ENCODE measurements around the gene FAM124A. TPM values are rescaled to one million over a fixed set of nuclear protein-coding genes. Genes with fewer than 3 reads are reported as not detected.

The FAM124A gene
- total and polyA plus RNA-seq, 2 donors (not counting 3 experiments of a cell fraction or from before 2014, with no cell fraction given): 3.8 to 9.9 TPM

GRCh38 chr13:51237386-51237785 is 15.2 kb downstream of the FAM124A start:
- no peak for DNase-seq (ENCODE audit: low read depth, low spot score)
- no peaks in the 10 kb centered on the region for H3K9me1 ChIP-seq (replicated peaks; ENCODE audit: control insufficient read depth, extremely low read depth, insufficient read depth, low read length)
- TF ChIP-seq FOS (IDR thresholded peaks at IDR 0.05; ENCODE audit: borderline replicate concordance, insufficient read depth, low read length) (no peak), MYC (IDR thresholded peaks at IDR 0.05; ENCODE audit: low read depth, low read length) (no peak), GATA2 (IDR thresholded peaks at IDR 0.05; ENCODE audit: insufficient read depth, insufficient read length, low read depth, low read length) (no peak), POLR2A (IDR thresholded peaks at IDR 0.05; ENCODE audit: low read depth, low read length) (no peak), JUN (IDR thresholded peaks at IDR 0.05; ENCODE audit: borderline replicate concordance, insufficient read depth, insufficient read length, low read depth) (no peak), CTCF (IDR thresholded peaks at IDR 0.05; ENCODE audit: extremely low read depth in 1 of 2, insufficient read depth in 1 of 2, low read depth in 1 of 2, low read length in 2 of 2) (no peak), POLR2AphosphoS5 (IDR thresholded peaks at IDR 0.05; ENCODE audit: insufficient read depth, low read depth, low read length) (no peak), EZH2 (IDR thresholded peaks at IDR 0.05; ENCODE audit: borderline replicate concordance, low read depth, low read length, severe bottlenecking) (no peak)
- TF ChIP-seq, protein P1, sequence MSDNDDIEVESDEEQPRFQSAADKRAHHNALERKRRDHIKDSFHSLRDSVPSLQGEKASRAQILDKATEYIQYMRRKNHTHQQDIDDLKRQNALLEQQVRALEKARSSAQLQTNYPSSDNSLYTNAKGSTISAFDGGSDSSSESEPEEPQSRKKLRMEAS (IDR thresholded peaks at IDR 0.05; ENCODE audit: insufficient read depth, insufficient read length): no peak
- BruUV-seq (replicated peaks): no TSS peak
- POLR2A ChIA-PET: no interaction called here
- dilution Hi-C loops (cut with MboI; ENCODE audit: extremely low pct_ligation_motif_present, low sequenced_read_pairs): no loop called here
- no peak overlapping the region for H3K27ac ChIP-seq (ENCODE audit: insufficient read depth, low read depth, low read length)
- no peak for FAIRE-seq
- H3K79me2 ChIP-seq (ENCODE audit: control insufficient read depth, insufficient read depth, low read length): no peaks in the 10 kb centered on the region
- no peaks in the 10 kb centered on the region for H3K27me3 ChIP-seq (ENCODE audit: control insufficient read depth in 2 of 2, insufficient read depth in 2 of 2, low read length in 2 of 2)
- no peak overlapping the region for H3K9ac ChIP-seq (replicated peaks; ENCODE audit: extremely low read depth, insufficient read depth, low read length)
- H4K20me1 ChIP-seq (replicated peaks; ENCODE audit: control insufficient read depth, extremely low read depth, insufficient read depth, low read length): no peaks in the 10 kb centered on the region
- H3K36me3 ChIP-seq (ENCODE audit: control insufficient read depth in 2 of 2, extremely low read depth in 1 of 2, insufficient read depth in 2 of 2, low read length in 2 of 2): no peaks in the 10 kb centered on the region
- intact Hi-C loops (cut with micrococcal nuclease): no loop called here
- peaks cover 14% of the 10 kb centered on the region for H3K4me1 ChIP-seq (ENCODE audit: control insufficient read depth, extremely low read depth, insufficient read depth, low read length)
- H3K9me3 ChIP-seq (replicated peaks; ENCODE audit: control insufficient read depth, insufficient read depth, low read length): no peaks in the 10 kb centered on the region
- H3K4me3 ChIP-seq (replicated peaks in 1 of 3; ENCODE audit: insufficient read depth in 1 of 3, low read depth in 1 of 3, low read length in 3 of 3): no peak overlapping the region
- no peak overlapping the region for H2AFZ ChIP-seq (ENCODE audit: low read depth, low read length)
- CTCF ChIA-PET: interaction anchor here (0.6 to 4.2 kb wide), 4 partner anchors 15 to 329 kb away, joined by 3 to 18 read pairs (median 6); no protein-coding TSS in a partner anchor
- H3K4me2 ChIP-seq (ENCODE audit: insufficient read depth, low read length): no peak overlapping the region

Measured in endothelial cell of umbilical vein (primary cell).